ENCODE measurements around the gene PRTFDC1. TPM values are rescaled to one million over a fixed set of nuclear protein-coding genes. Genes with fewer than 3 reads are reported as not detected.
"Not testable (repeated sequence)": the region's sequence is repeated elsewhere in the genome, so short reads cannot be mapped to it uniquely, and the experiment has no call there.

PRTFDC1 gene
- total RNA-seq, 1 experiment from 2014 or later: not detected

GRCh38 chr10:24957624-24958051 lies 5.2 kb upstream of the PRTFDC1 start:
- H3K4me1 ChIP-seq (ENCODE audit: control insufficient read depth in 1 of 2, insufficient read depth in 2 of 2, low read length in 2 of 2): peaks cover 15 to 33% of the 10 kb centered on the region in 2 experiments
- H3K4me3 ChIP-seq (replicated peaks in 1 of 2; ENCODE audit: low read depth in 1 of 2, low read length in 2 of 2); H3K9me2 ChIP-seq (ENCODE audit: insufficient read depth); POLR2A ChIA-PET; H3K36me3 ChIP-seq (ENCODE audit: control insufficient read depth in 1 of 2, insufficient read depth in 2 of 2, low read length in 2 of 2); H3K9ac ChIP-seq (ENCODE audit: low read length); H3K9me3 ChIP-seq (ENCODE audit: control insufficient read depth in 1 of 2, insufficient read depth in 1 of 2, low read depth in 1 of 2, low read length in 2 of 2); BruUV-seq (replicated peaks); H4K20me1 ChIP-seq (ENCODE audit: insufficient read depth); RAD21 ChIA-PET (ENCODE audit: low non-redundant PET in 1 of 2, low total read pairs in 2 of 2, uncharacterized antibody in 2 of 2, unreplicated experiment in 2 of 2); H2AFZ ChIP-seq (ENCODE audit: low read depth, low read length, poor library complexity, severe bottlenecking); intact Hi-C loops (cut with micrococcal nuclease); H3K27ac ChIP-seq (ENCODE audit: low read depth, low read length); H3K27me3 ChIP-seq (ENCODE audit: insufficient read depth, low read length); ATAC-seq; CTCF ChIA-PET; DNase-seq (ENCODE audit: low read depth, low spot score); H3K79me2 ChIP-seq (ENCODE audit: insufficient read depth, low read length): not testable (repeated sequence)
- H3K4me2 ChIP-seq (ENCODE audit: low read length): peak overlapping the region; percentile 51

DNA sequence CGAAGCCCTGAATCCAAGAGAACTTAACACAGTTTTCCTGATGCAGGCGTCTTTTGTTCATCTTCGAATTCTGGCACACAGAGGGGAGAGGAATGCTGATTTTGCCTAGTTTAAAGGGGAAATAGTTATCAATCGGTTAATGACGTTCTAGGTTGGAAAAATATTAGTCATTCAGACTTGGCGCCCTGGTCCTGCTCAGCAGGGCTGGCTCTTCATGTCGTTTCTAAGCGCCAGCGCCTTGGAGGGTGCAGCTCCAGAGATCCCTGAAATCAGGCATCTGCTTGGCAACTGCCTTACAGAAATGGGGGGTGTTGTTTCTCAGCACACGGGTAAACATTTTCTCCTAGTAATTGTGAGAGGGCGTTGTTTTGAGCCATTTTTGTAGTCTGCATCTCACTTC lies 1.3 kb upstream of the PRTFDC1 start:
- H4K20me1 ChIP-seq (ENCODE audit: insufficient read depth): no peaks in the 10 kb centered on the region
- intact Hi-C loops (cut with micrococcal nuclease): no loop called here
- no peak overlapping the region for H3K9ac ChIP-seq (ENCODE audit: low read length)
- H3K9me2 ChIP-seq (ENCODE audit: insufficient read depth): no peaks in the 10 kb centered on the region
- CTCF ChIA-PET: no interaction called here
- H3K27ac ChIP-seq (ENCODE audit: low read depth, low read length): no peak overlapping the region
- ATAC-seq (no peak), DNase-seq (ENCODE audit: low read depth, low spot score) (no peak)
- TF ChIP-seq SRF (IDR thresholded peaks at IDR 0.05; ENCODE audit: low read depth) (no peak), MAX (IDR thresholded peaks at IDR 0.05) (no peak), CEBPB (IDR thresholded peaks at IDR 0.05; ENCODE audit: low read depth) (no peak), ELF1 (IDR thresholded peaks at IDR 0.05; ENCODE audit: borderline replicate concordance, low read depth) (no peak), TCF7L2 (IDR thresholded peaks at IDR 0.05; ENCODE audit: borderline replicate concordance, extremely low read depth, insufficient read depth, insufficient read length) (no peak), ZNF274 (IDR thresholded peaks at IDR 0.05; ENCODE audit: low read depth, low read length) (no peak), EZH2 (IDR thresholded peaks at IDR 0.05) (no peak), POLR2A (IDR thresholded peaks at IDR 0.05; ENCODE audit: borderline replicate concordance, extremely low read depth, insufficient read depth, insufficient read length) (no peak), EGR1 (IDR thresholded peaks at IDR 0.05; ENCODE audit: low read depth) (no peak), SIN3A (IDR thresholded peaks at IDR 0.05; ENCODE audit: low read depth) (no peak), POLR2AphosphoS5 (IDR thresholded peaks at IDR 0.05; ENCODE audit: low read depth, low read length) (no peak), YY1 (IDR thresholded peaks at IDR 0.05; ENCODE audit: extremely low read depth, insufficient replicate concordance, low read depth, low read length) (no peak), ZFX (IDR thresholded peaks at IDR 0.05) (no peak), CBX3 (IDR thresholded peaks at IDR 0.05; ENCODE audit: low read depth) (no peak), ZBTB33 (IDR thresholded peaks at IDR 0.05; ENCODE audit: extremely low read depth, insufficient replicate concordance, low read length) (no peak), RAD21 (IDR thresholded peaks at IDR 0.05; ENCODE audit: low read depth) (no peak)
- TF ChIP-seq, protein P1, sequence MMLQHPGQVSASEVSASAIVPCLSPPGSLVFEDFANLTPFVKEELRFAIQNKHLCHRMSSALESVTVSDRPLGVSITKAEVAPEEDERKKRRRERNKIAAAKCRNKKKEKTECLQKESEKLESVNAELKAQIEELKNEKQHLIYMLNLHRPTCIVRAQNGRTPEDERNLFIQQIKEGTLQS (IDR thresholded peaks at IDR 0.05): no peak
- TF ChIP-seq, protein P2, sequence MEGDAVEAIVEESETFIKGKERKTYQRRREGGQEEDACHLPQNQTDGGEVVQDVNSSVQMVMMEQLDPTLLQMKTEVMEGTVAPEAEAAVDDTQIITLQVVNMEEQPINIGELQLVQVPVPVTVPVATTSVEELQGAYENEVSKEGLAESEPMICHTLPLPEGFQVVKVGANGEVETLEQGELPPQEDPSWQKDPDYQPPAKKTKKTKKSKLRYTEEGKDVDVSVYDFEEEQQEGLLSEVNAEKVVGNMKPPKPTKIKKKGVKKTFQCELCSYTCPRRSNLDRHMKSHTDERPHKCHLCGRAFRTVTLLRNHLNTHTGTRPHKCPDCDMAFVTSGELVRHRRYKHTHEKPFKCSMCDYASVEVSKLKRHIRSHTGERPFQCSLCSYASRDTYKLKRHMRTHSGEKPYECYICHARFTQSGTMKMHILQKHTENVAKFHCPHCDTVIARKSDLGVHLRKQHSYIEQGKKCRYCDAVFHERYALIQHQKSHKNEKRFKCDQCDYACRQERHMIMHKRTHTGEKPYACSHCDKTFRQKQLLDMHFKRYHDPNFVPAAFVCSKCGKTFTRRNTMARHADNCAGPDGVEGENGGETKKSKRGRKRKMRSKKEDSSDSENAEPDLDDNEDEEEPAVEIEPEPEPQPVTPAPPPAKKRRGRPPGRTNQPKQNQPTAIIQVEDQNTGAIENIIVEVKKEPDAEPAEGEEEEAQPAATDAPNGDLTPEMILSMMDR (IDR thresholded peaks at IDR 0.05 in 2 of 3, conservative IDR thresholded peaks at IDR 0.05 in 1 of 3; ENCODE audit: borderline replicate concordance in 1 of 3, insufficient read depth in 1 of 3, low read depth in 2 of 3, low read length in 2 of 3): no peak
- POLR2A ChIA-PET: no interaction called here
- RAD21 ChIA-PET (ENCODE audit: low non-redundant PET in 1 of 2, low total read pairs in 2 of 2, uncharacterized antibody in 2 of 2, unreplicated experiment in 2 of 2): no interaction called here
- H3K4me3 ChIP-seq (replicated peaks in 1 of 2; ENCODE audit: low read depth in 1 of 2, low read length in 2 of 2): no peak overlapping the region
- H3K36me3 ChIP-seq (ENCODE audit: control insufficient read depth in 1 of 2, insufficient read depth in 2 of 2, low read length in 2 of 2): no peaks in the 10 kb centered on the region
- H3K9me3 ChIP-seq (ENCODE audit: control insufficient read depth in 1 of 2, insufficient read depth in 1 of 2, low read depth in 1 of 2, low read length in 2 of 2): no peaks in the 10 kb centered on the region
- H2AFZ ChIP-seq (ENCODE audit: low read depth, low read length, poor library complexity, severe bottlenecking): no peak overlapping the region
- no TSS peak for BruUV-seq (replicated peaks)
- H3K79me2 ChIP-seq (ENCODE audit: insufficient read depth, low read length): no peaks in the 10 kb centered on the region
- H3K4me1 ChIP-seq (ENCODE audit: control insufficient read depth in 1 of 2, insufficient read depth in 2 of 2, low read length in 2 of 2): peaks cover 3 to 12% of the 10 kb centered on the region in 2 experiments; a peak in 3 of 4 replicates
- H3K4me2 ChIP-seq (ENCODE audit: low read length): no peak overlapping the region
- H3K27me3 ChIP-seq (ENCODE audit: insufficient read depth, low read length): no peaks in the 10 kb centered on the region

Data from HCT116 (cell line).